ENCODE results near the gene NRCAM. TPM values are rescaled to one million over a fixed set of nuclear protein-coding genes. Genes with fewer than 3 reads are reported as not detected.

Gene NRCAM
- total and polyA plus RNA-seq, 2 of the 8 experiments (the other 6 are each of a cell fraction or from before 2014, with no cell fraction given), result 2.7 to 3.8 TPM

DNA sequence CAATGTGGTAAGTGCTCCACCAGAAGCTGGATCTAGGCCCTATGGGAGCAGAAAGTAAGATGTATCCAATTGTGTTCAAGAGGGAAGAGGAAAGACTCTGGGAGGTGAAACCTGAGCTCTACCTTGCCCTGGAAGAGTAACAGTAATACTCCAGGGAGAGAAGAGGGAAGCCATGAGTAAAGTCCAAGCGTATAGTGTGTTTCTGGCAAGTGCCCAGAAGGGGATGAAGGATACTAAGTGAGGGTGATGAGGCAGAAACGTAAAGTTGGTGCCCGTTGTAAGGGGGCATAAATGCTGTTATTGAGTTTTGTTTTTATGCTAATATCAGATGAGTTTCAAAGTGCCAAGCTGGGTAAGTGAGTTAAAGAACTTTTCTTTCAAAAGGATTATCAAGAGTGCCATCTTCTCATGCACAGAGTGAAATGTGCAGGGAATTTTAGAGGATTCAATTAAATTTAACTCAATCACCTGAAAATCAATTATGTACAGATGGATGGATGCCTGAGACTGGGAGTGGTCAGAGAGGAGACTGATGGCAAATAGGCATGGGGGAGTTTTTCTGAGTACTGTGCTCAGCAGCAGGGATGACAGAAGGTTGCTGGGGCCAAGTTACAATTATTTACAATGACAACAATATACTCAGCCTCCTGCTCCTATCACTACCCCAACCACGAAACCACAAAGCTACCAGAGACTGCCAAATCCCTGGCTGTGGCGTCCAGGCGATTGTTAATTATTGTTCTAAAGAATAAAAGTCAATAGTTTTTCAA lies 202.8 kb downstream of the NRCAM start:
- Histone ChIP-seq H4K91ac (replicated peaks; ENCODE audit: insufficient read length, low read length) (no peak overlapping the region), H3K79me2 (ENCODE audit: control insufficient read depth in 1 of 2, insufficient read depth in 2 of 2, low read length in 2 of 2) (no peaks in the 10 kb centered on the region), H3K4ac (replicated peaks; ENCODE audit: insufficient read length, low read depth, low read length) (no peak overlapping the region), H3K56ac (replicated peaks; ENCODE audit: insufficient read length, low read depth, low read length) (no peak overlapping the region), H3K27me3 (replicated peaks in 1 of 4; ENCODE audit: control insufficient read depth in 3 of 4, extremely low read depth in 1 of 4, insufficient read depth in 3 of 4, low read length in 3 of 4) (no peaks in the 10 kb centered on the region), H4K20me1 (replicated peaks in 1 of 2; ENCODE audit: control insufficient read depth in 1 of 2, insufficient read depth in 2 of 2, low read length in 2 of 2) (no peaks in the 10 kb centered on the region), H3K36me3 (ENCODE audit: control insufficient read depth in 2 of 4, insufficient read depth in 4 of 4, low read length in 3 of 4) (no peaks in the 10 kb centered on the region), H3K9ac (replicated peaks in 1 of 4; ENCODE audit: extremely low read depth in 1 of 4, low read depth in 3 of 4, low read length in 3 of 4) (no peak overlapping the region), H4K8ac (ENCODE audit: extremely low read depth, insufficient read depth, low read length) (no peak overlapping the region), H3K23ac (ENCODE audit: insufficient read length) (no peak overlapping the region), H3K4me3 (ENCODE audit: extremely low read depth in 1 of 4, insufficient read depth in 2 of 4, low read depth in 3 of 4, low read length in 4 of 4) (no peak overlapping the region), H3K18ac (ENCODE audit: extremely low read depth, low read length) (no peak overlapping the region), H3K14ac (ENCODE audit: insufficient read length) (no peak overlapping the region), H2BK12ac (ENCODE audit: low read depth, low read length) (no peak overlapping the region), H3K79me1 (ENCODE audit: low read depth, low read length) (no peaks in the 10 kb centered on the region), H3K4me1 (replicated peaks in 1 of 4; ENCODE audit: control insufficient read depth in 3 of 4, insufficient read depth in 4 of 4, low read length in 3 of 4) (no peaks in the 10 kb centered on the region), H2BK120ac (replicated peaks; ENCODE audit: low read depth, low read length) (no peak overlapping the region), H3K23me2 (ENCODE audit: low read depth, low read length) (no peaks in the 10 kb centered on the region), H2AFZ (ENCODE audit: low read length) (no peak overlapping the region), H3K4me2 (ENCODE audit: insufficient read depth in 1 of 2, low read depth in 2 of 2, low read length in 2 of 2) (no peak overlapping the region), H2AK5ac (ENCODE audit: low read depth, low read length) (no peak overlapping the region), H2BK5ac (ENCODE audit: low read depth, low read length) (no peak overlapping the region), H3K9me3 (ENCODE audit: insufficient read depth in 2 of 2, low read depth in 1 of 2, low read length in 1 of 2) (peaks cover 0 to 8% of the 10 kb centered on the region in 2 experiments; a peak in 2 of 4 replicates), H2BK20ac (ENCODE audit: low read length) (no peak overlapping the region), H4K5ac (ENCODE audit: insufficient read length, low read depth, low read length) (no peak overlapping the region), H2BK15ac (ENCODE audit: low read length) (no peak overlapping the region), H3K27ac (ENCODE audit: low read depth, low read length) (no peak overlapping the region)
- DNase-seq (ENCODE audit: low read depth in 1 of 2, low spot score in 2 of 2) (no peak), FAIRE-seq (no peak)
- ChIA-PET POLR2A (ENCODE audit: partially characterized antibody) (no interaction called here), CTCF (ENCODE audit: partially characterized antibody) (interaction anchor here (1.0 kb wide), 1 partner anchor 13 kb away, joined by 3 read pairs; no protein-coding TSS in a partner anchor)
- WGBS, 2 experiments (ENCODE audit: extremely low coverage in 1 of 2, insufficient coverage in 1 of 2, insufficient read length in 1 of 2, insufficient replicate concordance in 2 of 2, low coverage in 1 of 2, low lambda C conversion rate in 2 of 2, missing lambda C conversion rate in 1 of 2), result 94% methylated on average over 6 of the region's 6 CpGs; no CpG with 5 or more reads in 1 of the 2 experiments
- TF ChIP-seq HDAC2 (IDR thresholded peaks at IDR 0.05; ENCODE audit: borderline replicate concordance in 1 of 2, low read depth in 2 of 2, low read length in 2 of 2) (no peak), RNF2 (IDR thresholded peaks at IDR 0.05; ENCODE audit: borderline replicate concordance, low read depth, low read length, missing control alignments, poor library complexity, severe bottlenecking) (no peak), TBP (IDR thresholded peaks at IDR 0.05; ENCODE audit: low read depth, low read length) (no peak), SAP30 (IDR thresholded peaks at IDR 0.05; ENCODE audit: insufficient read depth, insufficient replicate concordance, low read length) (no peak), SIRT6 (IDR thresholded peaks at IDR 0.05; ENCODE audit: low read length) (no peak), SP2 (IDR thresholded peaks at IDR 0.05; ENCODE audit: low read length) (no peak), CEBPB (IDR thresholded peaks at IDR 0.05; ENCODE audit: low read depth, low read length) (no peak)
- TF ChIP-seq, protein P1, sequence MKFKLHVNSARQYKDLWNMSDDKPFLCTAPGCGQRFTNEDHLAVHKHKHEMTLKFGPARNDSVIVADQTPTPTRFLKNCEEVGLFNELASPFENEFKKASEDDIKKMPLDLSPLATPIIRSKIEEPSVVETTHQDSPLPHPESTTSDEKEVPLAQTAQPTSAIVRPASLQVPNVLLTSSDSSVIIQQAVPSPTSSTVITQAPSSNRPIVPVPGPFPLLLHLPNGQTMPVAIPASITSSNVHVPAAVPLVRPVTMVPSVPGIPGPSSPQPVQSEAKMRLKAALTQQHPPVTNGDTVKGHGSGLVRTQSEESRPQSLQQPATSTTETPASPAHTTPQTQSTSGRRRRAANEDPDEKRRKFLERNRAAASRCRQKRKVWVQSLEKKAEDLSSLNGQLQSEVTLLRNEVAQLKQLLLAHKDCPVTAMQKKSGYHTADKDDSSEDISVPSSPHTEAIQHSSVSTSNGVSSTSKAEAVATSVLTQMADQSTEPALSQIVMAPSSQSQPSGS (IDR thresholded peaks at IDR 0.05; ENCODE audit: low read length), result no peak
- TF ChIP-seq, protein P2, sequence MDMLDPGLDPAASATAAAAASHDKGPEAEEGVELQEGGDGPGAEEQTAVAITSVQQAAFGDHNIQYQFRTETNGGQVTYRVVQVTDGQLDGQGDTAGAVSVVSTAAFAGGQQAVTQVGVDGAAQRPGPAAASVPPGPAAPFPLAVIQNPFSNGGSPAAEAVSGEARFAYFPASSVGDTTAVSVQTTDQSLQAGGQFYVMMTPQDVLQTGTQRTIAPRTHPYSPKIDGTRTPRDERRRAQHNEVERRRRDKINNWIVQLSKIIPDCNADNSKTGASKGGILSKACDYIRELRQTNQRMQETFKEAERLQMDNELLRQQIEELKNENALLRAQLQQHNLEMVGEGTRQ (IDR thresholded peaks at IDR 0.05; ENCODE audit: low read length), result no peak

All from H1 (cell line).